IPS-18a (cell line): ENCODE results near the gene PMS1.

Experiments used
- H3K27ac ChIP-seq: one replicate; pipeline ENCODE4 v1.5.1; 2013; ENCODE audit warnings: low read length
- H3K27me3 ChIP-seq: one replicate; pipeline ENCODE4 v1.6.1; 2013; ENCODE audit warnings: mild to moderate bottlenecking, low read length; ENCODE audit not compliant: control insufficient read depth, insufficient read depth
- H3K36me3 ChIP-seq: one replicate; pipeline ENCODE4 v1.6.1; 2013; ENCODE audit warnings: low read depth, low read length; ENCODE audit not compliant: control insufficient read depth
- H3K4me1 ChIP-seq: one replicate; pipeline ENCODE4 v1.6.1; 2013; ENCODE audit warnings: low read depth, low read length; ENCODE audit not compliant: control insufficient read depth
- H3K4me3 ChIP-seq: one replicate; pipeline ENCODE4 v1.5.1; 2013; ENCODE audit warnings: low read length
- H3K9ac ChIP-seq: one replicate; pipeline ENCODE4 v1.6.1; 2013; ENCODE audit warnings: mild to moderate bottlenecking, low read length, moderate library complexity
- H3K9me3 ChIP-seq: one replicate; pipeline ENCODE4 v1.6.1; 2013; ENCODE audit warnings: low read depth, low read length; ENCODE audit not compliant: control insufficient read depth

The PMS1 gene

GRCh38 chr2:189848276-189848675, 64.0 kb downstream of the PMS1 start:
- Histone ChIP-seq H3K9me3 (no peaks in the 10 kb centered on the region), H3K36me3 (peaks cover 40% of the 10 kb centered on the region), H3K27me3 (no peaks in the 10 kb centered on the region), H3K4me1 (peaks cover 27% of the 10 kb centered on the region), H3K4me3 (no peak overlapping the region), H3K9ac (no peak overlapping the region), H3K27ac (no peak overlapping the region)

GRCh38 chr2:189849550-189849949, 65.3 kb downstream of the PMS1 start:
- Histone ChIP-seq H3K27ac (no peak overlapping the region), H3K4me3 (no peak overlapping the region), H3K4me1 (peaks cover 27% of the 10 kb centered on the region), H3K36me3 (peaks cover 36% of the 10 kb centered on the region), H3K9ac (no peak overlapping the region), H3K27me3 (no peaks in the 10 kb centered on the region), H3K9me3 (no peaks in the 10 kb centered on the region)

GRCh38 chr2:189851174-189851826, 67.0 kb downstream of the PMS1 start:
- Histone ChIP-seq H3K9ac (no peak overlapping the region), H3K27ac (no peak overlapping the region), H3K4me1 (peaks cover 27% of the 10 kb centered on the region), H3K36me3 (peaks cover 31% of the 10 kb centered on the region), H3K27me3 (no peaks in the 10 kb centered on the region), H3K4me3 (peak overlapping the region; percentile 24), H3K9me3 (no peaks in the 10 kb centered on the region)

- Histone ChIP-seq H3K36me3 (peaks cover 20% of the 10 kb centered on the region), H3K9ac (no peak overlapping the region)
These were observed 69.9 kb downstream of the PMS1 start for GRCh38 chr2:189854187-189854586.

GRCh38 chr2:189854940-189855339, 70.7 kb downstream of the PMS1 start:
- Histone ChIP-seq H3K4me3 (no peak overlapping the region), H3K36me3 (peaks cover 21% of the 10 kb centered on the region), H3K27ac (no peak overlapping the region), H3K4me1 (peaks cover 24% of the 10 kb centered on the region), H3K9me3 (no peaks in the 10 kb centered on the region), H3K27me3 (no peaks in the 10 kb centered on the region), H3K9ac (no peak overlapping the region)

More at GRCh38 chr2:189854187-189854586, 69.9 kb downstream of the PMS1 start:
- H3K4me1 ChIP-seq: peaks cover 27% of the 10 kb centered on the region
- H3K27ac ChIP-seq: no peak overlapping the region
- no peaks in the 10 kb centered on the region for H3K27me3 ChIP-seq
- H3K4me3 ChIP-seq: no peak overlapping the region
- H3K9me3 ChIP-seq: no peaks in the 10 kb centered on the region

GRCh38 chr2:189858291-189858690, 74.0 kb downstream of the PMS1 start:
- H3K4me3 ChIP-seq: no peak overlapping the region
- H3K27me3 ChIP-seq: no peaks in the 10 kb centered on the region
- no peak overlapping the region for H3K27ac ChIP-seq
- no peaks in the 10 kb centered on the region for H3K9me3 ChIP-seq
- no peak overlapping the region for H3K9ac ChIP-seq
- H3K36me3 ChIP-seq: peaks cover 12% of the 10 kb centered on the region
- no peaks in the 10 kb centered on the region for H3K4me1 ChIP-seq

- H3K27ac ChIP-seq: no peak overlapping the region
- H3K4me1 ChIP-seq: no peaks in the 10 kb centered on the region
- peaks cover 14% of the 10 kb centered on the region for H3K36me3 ChIP-seq
These were observed 75.9 kb downstream of the PMS1 start for GRCh38 chr2:189860161-189860560.

GRCh38 chr2:189862751-189863150, 78.5 kb downstream of the PMS1 start:
- H3K36me3 ChIP-seq: peaks cover 21% of the 10 kb centered on the region

More at GRCh38 chr2:189860161-189860560, 75.9 kb downstream of the PMS1 start:
- Histone ChIP-seq H3K4me3 (no peak overlapping the region), H3K27me3 (no peaks in the 10 kb centered on the region), H3K9ac (no peak overlapping the region), H3K9me3 (no peaks in the 10 kb centered on the region)

GRCh38 chr2:189865826-189866225, 81.6 kb downstream of the PMS1 start:
- no peaks in the 10 kb centered on the region for H3K27me3 ChIP-seq
- H3K9me3 ChIP-seq: no peaks in the 10 kb centered on the region
- no peak overlapping the region for H3K27ac ChIP-seq
- H3K4me1 ChIP-seq: no peaks in the 10 kb centered on the region
- no peak overlapping the region for H3K9ac ChIP-seq
- H3K36me3 ChIP-seq: peaks cover 17% of the 10 kb centered on the region
- no peak overlapping the region for H3K4me3 ChIP-seq

More at GRCh38 chr2:189862751-189863150, 78.5 kb downstream of the PMS1 start:
- no peaks in the 10 kb centered on the region for H3K4me1 ChIP-seq
- H3K4me3 ChIP-seq: no peak overlapping the region
- no peaks in the 10 kb centered on the region for H3K9me3 ChIP-seq
- H3K27ac ChIP-seq: no peak overlapping the region
- no peaks in the 10 kb centered on the region for H3K27me3 ChIP-seq
- H3K9ac ChIP-seq: no peak overlapping the region

- H3K4me1 ChIP-seq: no peaks in the 10 kb centered on the region
- H3K36me3 ChIP-seq: peaks cover 17% of the 10 kb centered on the region
- H3K4me3 ChIP-seq: no peak overlapping the region
- H3K9ac ChIP-seq: no peak overlapping the region
- no peaks in the 10 kb centered on the region for H3K9me3 ChIP-seq
- H3K27ac ChIP-seq: no peak overlapping the region
- no peaks in the 10 kb centered on the region for H3K27me3 ChIP-seq
These were observed 82.0 kb downstream of the PMS1 start for GRCh38 chr2:189866296-189866695.

- peaks cover 16% of the 10 kb centered on the region for H3K36me3 ChIP-seq
- H3K4me3 ChIP-seq: no peak overlapping the region
- H3K9me3 ChIP-seq: no peaks in the 10 kb centered on the region
- H3K9ac ChIP-seq: no peak overlapping the region
- H3K27ac ChIP-seq: no peak overlapping the region
- H3K27me3 ChIP-seq: no peaks in the 10 kb centered on the region
- no peaks in the 10 kb centered on the region for H3K4me1 ChIP-seq
These were observed 84.6 kb downstream of the PMS1 start for GRCh38 chr2:189868896-189869295.

- Histone ChIP-seq H3K36me3 (peaks cover 9% of the 10 kb centered on the region), H3K27me3 (no peaks in the 10 kb centered on the region), H3K4me3 (no peak overlapping the region), H3K9me3 (no peaks in the 10 kb centered on the region), H3K9ac (no peak overlapping the region), H3K4me1 (no peaks in the 10 kb centered on the region), H3K27ac (no peak overlapping the region)
These were observed 86.3 kb downstream of the PMS1 start for GRCh38 chr2:189870381-189871085.
